ENCODE measurements around the gene OR8D1.
"Not testable (repeated sequence)": the region's sequence is repeated elsewhere in the genome, so short reads cannot be mapped to it uniquely, and the experiment has no call there.

Gene OR8D1

GRCh38 chr11:124307093-124307492 lies 6.7 kb downstream of the OR8D1 start:
- H3K9me3 Mint-ChIP-seq = no peaks in the 10 kb centered on the region
- H3K4me1 Mint-ChIP-seq = no peaks in the 10 kb centered on the region
- H3K27me3 Mint-ChIP-seq = peaks cover 10% of the 10 kb centered on the region
- H3K4me3 Mint-ChIP-seq = no peak overlapping the region
- no peak overlapping the region for H3K27ac Mint-ChIP-seq
- no peaks in the 10 kb centered on the region for H3K36me3 Mint-ChIP-seq
- ATAC-seq = no peak

GRCh38 chr11:124302347-124303125 lies 11.2 kb downstream of the OR8D1 start:
- Mint-ChIP-seq H3K27me3 (peaks cover 17% of the 10 kb centered on the region), H3K36me3 (no peaks in the 10 kb centered on the region), H3K27ac (no peak overlapping the region), H3K4me1 (no peaks in the 10 kb centered on the region), H3K9me3 (no peaks in the 10 kb centered on the region), H3K4me3 (no peak overlapping the region)
- no peak for ATAC-seq

GRCh38 chr11:124301548-124301947 lies 12.2 kb downstream of the OR8D1 start:
- no peak overlapping the region for H3K27ac Mint-ChIP-seq
- H3K4me1 Mint-ChIP-seq = no peaks in the 10 kb centered on the region
- H3K36me3 Mint-ChIP-seq = no peaks in the 10 kb centered on the region
- H3K27me3 Mint-ChIP-seq = peaks cover 13% of the 10 kb centered on the region
- H3K9me3 Mint-ChIP-seq = no peaks in the 10 kb centered on the region
- H3K4me3 Mint-ChIP-seq = no peak overlapping the region
- no peak for ATAC-seq

- Mint-ChIP-seq H3K4me1 (no peaks in the 10 kb centered on the region), H3K36me3 (no peaks in the 10 kb centered on the region), H3K27ac (no peak overlapping the region), H3K4me3 (no peak overlapping the region), H3K27me3 (peaks cover 8% of the 10 kb centered on the region), H3K9me3 (no peaks in the 10 kb centered on the region)
- no peak for ATAC-seq
Measured at GRCh38 chr11:124297921-124298320, 15.8 kb downstream of the OR8D1 start.

GRCh38 chr11:124296016-124296415 lies 17.7 kb downstream of the OR8D1 start:
- H3K4me3 Mint-ChIP-seq = no peak overlapping the region
- H3K36me3 Mint-ChIP-seq = no peaks in the 10 kb centered on the region
- H3K9me3 Mint-ChIP-seq = no peaks in the 10 kb centered on the region
- no peaks in the 10 kb centered on the region for H3K4me1 Mint-ChIP-seq
- H3K27ac Mint-ChIP-seq = no peak overlapping the region
- no peak for ATAC-seq
- H3K27me3 Mint-ChIP-seq = peaks cover 8% of the 10 kb centered on the region

- Mint-ChIP-seq H3K4me3 (no peak overlapping the region), H3K27me3 (peaks cover 2% of the 10 kb centered on the region), H3K9me3 (peaks cover 5% of the 10 kb centered on the region), H3K36me3 (no peaks in the 10 kb centered on the region), H3K4me1 (no peaks in the 10 kb centered on the region), H3K27ac (no peak overlapping the region)
- no peak for ATAC-seq
Measured at GRCh38 chr11:124294687-124295086, 19.1 kb downstream of the OR8D1 start.

- peaks cover 24% of the 10 kb centered on the region for H3K9me3 Mint-ChIP-seq
- H3K4me1 Mint-ChIP-seq = peaks cover 11% of the 10 kb centered on the region
- no peaks in the 10 kb centered on the region for H3K36me3 Mint-ChIP-seq
- no peak overlapping the region for H3K27ac Mint-ChIP-seq
- no peaks in the 10 kb centered on the region for H3K27me3 Mint-ChIP-seq
- H3K4me3 Mint-ChIP-seq = no peak overlapping the region
- ATAC-seq = no peak
Measured at GRCh38 chr11:124285610-124286344, 28.0 kb downstream of the OR8D1 start.

- Mint-ChIP-seq H3K36me3 (no peaks in the 10 kb centered on the region), H3K27me3 (peaks cover 14% of the 10 kb centered on the region), H3K27ac (no peak overlapping the region), H3K4me3 (no peak overlapping the region), H3K9me3 (peaks cover 15% of the 10 kb centered on the region), H3K4me1 (no peaks in the 10 kb centered on the region)
- no peak for ATAC-seq
Measured at GRCh38 chr11:124278261-124278660, 35.5 kb downstream of the OR8D1 start.

- H3K4me3 Mint-ChIP-seq = no peak overlapping the region
- no peaks in the 10 kb centered on the region for H3K36me3 Mint-ChIP-seq
- peaks cover 13% of the 10 kb centered on the region for H3K9me3 Mint-ChIP-seq
- no peak overlapping the region for H3K27ac Mint-ChIP-seq
- peaks cover 14% of the 10 kb centered on the region for H3K27me3 Mint-ChIP-seq
- no peak for ATAC-seq
- H3K4me1 Mint-ChIP-seq = no peaks in the 10 kb centered on the region
Measured at GRCh38 chr11:124277804-124278203, 35.9 kb downstream of the OR8D1 start.

- Mint-ChIP-seq H3K27me3 (peaks cover 14% of the 10 kb centered on the region), H3K27ac (no peak overlapping the region), H3K4me3 (no peak overlapping the region), H3K36me3 (no peaks in the 10 kb centered on the region), H3K4me1 (no peaks in the 10 kb centered on the region), H3K9me3 (peaks cover 13% of the 10 kb centered on the region)
- ATAC-seq = no peak
Measured at GRCh38 chr11:124277207-124277606, 36.5 kb downstream of the OR8D1 start.

- Mint-ChIP-seq H3K27ac (no peak overlapping the region), H3K27me3 (peaks cover 14% of the 10 kb centered on the region), H3K9me3 (peaks cover 7% of the 10 kb centered on the region), H3K4me1 (no peaks in the 10 kb centered on the region), H3K4me3 (no peak overlapping the region), H3K36me3 (no peaks in the 10 kb centered on the region)
- no peak for ATAC-seq
Measured at GRCh38 chr11:124276081-124276480, 37.7 kb downstream of the OR8D1 start.

GRCh38 chr11:124274000-124274399 lies 39.7 kb downstream of the OR8D1 start:
- ATAC-seq = no peak
- Mint-ChIP-seq H3K36me3 (no peaks in the 10 kb centered on the region), H3K27me3 (peaks cover 14% of the 10 kb centered on the region), H3K27ac (no peak overlapping the region), H3K4me1 (no peaks in the 10 kb centered on the region), H3K4me3 (no peak overlapping the region), H3K9me3 (no peaks in the 10 kb centered on the region)

GRCh38 chr11:124270886-124271285 lies 42.9 kb downstream of the OR8D1 start:
- not testable (repeated sequence) for H3K27ac Mint-ChIP-seq, H3K4me1 Mint-ChIP-seq, H3K27me3 Mint-ChIP-seq, H3K4me3 Mint-ChIP-seq, H3K36me3 Mint-ChIP-seq, H3K9me3 Mint-ChIP-seq, ATAC-seq

- H3K4me3 Mint-ChIP-seq, ATAC-seq, H3K27ac Mint-ChIP-seq, H3K4me1 Mint-ChIP-seq, H3K27me3 Mint-ChIP-seq, H3K9me3 Mint-ChIP-seq, H3K36me3 Mint-ChIP-seq: not testable (repeated sequence)
Measured at GRCh38 chr11:124265041-124265440, 48.7 kb downstream of the OR8D1 start.

GRCh38 chr11:124256076-124256475 lies 57.7 kb downstream of the OR8D1 start, which contains the start of gene OR8G5:
OR8G5 (plus strand) TSS chr11:124256376; CDS start chr11:124264932, 8,556 bp downstream.
- H3K4me3 Mint-ChIP-seq = no peak within 1 kb of the TSS

More at GRCh38 chr11:124256076-124256475, 57.7 kb downstream of the OR8D1 start, which contains the start of gene OR8G5:
- H3K36me3 Mint-ChIP-seq = no peaks in the 10 kb centered on the region
- H3K9me3 Mint-ChIP-seq = no peaks in the 10 kb centered on the region
- no peak within 1 kb of the TSS for H3K27ac Mint-ChIP-seq
- H3K27me3 Mint-ChIP-seq = no peaks in the 10 kb centered on the region
- H3K4me1 Mint-ChIP-seq = no peaks in the 10 kb centered on the region
- ATAC-seq = no peak

Measured in stimulated activated memory B cell treated with anti-CD40 and anti-IgM and Interleukin-4, amounts not matched to agents 10 μg/mL and 1 μg/mL and 100 μg/mL, for 72 hours (primary cell).